ENCODE measurements around the gene CFD.

DNA sequence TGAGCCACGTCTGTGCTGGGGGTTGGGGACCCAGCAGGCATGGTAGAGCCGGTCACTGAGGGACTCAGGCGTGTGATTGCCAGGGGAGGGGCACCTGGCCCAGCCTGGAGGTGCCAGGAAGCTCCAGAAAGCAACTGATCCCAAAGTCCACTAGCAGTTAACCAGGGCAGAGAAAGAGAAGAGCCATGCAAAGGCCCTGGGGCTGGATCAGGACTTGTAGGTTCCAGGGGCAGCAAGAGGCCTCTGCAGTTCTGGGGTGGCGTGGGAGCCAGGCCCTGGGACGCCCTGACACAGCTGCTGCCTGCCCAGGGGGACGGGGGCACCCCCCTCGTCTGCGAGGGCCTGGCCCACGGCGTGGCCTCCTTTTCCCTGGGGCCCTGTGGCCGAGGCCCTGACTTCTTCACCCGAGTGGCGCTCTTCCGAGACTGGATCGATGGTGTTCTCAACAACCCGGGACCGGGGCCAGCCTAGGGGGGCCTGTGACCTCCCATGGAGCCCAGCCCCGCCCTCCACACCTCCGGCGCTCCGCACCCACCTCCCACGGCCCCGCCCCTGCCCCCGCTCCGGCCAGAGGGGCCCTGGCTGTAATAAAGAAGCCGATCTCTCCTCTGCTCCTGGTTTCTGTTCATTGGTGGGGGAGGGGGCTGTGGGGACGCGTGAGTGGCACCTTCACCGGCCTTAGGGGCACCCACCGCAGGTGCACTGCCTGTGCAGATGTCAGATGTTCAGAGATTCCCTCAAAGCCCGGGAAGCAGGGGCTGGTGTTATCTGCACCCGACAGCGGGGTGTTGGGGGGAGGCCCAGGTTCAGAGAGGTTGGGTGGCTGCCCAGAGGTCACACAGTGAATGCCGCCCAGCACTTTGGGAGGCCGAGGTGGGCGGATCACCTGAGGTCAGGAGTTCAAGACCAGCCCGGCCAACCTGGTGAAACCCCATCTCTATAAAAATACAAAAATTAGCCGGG lies 27.8 kb upstream of the CFD start:
- TF ChIP-seq, protein P1, sequence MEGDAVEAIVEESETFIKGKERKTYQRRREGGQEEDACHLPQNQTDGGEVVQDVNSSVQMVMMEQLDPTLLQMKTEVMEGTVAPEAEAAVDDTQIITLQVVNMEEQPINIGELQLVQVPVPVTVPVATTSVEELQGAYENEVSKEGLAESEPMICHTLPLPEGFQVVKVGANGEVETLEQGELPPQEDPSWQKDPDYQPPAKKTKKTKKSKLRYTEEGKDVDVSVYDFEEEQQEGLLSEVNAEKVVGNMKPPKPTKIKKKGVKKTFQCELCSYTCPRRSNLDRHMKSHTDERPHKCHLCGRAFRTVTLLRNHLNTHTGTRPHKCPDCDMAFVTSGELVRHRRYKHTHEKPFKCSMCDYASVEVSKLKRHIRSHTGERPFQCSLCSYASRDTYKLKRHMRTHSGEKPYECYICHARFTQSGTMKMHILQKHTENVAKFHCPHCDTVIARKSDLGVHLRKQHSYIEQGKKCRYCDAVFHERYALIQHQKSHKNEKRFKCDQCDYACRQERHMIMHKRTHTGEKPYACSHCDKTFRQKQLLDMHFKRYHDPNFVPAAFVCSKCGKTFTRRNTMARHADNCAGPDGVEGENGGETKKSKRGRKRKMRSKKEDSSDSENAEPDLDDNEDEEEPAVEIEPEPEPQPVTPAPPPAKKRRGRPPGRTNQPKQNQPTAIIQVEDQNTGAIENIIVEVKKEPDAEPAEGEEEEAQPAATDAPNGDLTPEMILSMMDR (IDR thresholded peaks at IDR 0.05; ENCODE audit: low read depth, low read length, poor library complexity, severe bottlenecking), result no peak
- no peak for TF ChIP-seq EZH2phosphoT487 (IDR thresholded peaks at IDR 0.05; ENCODE audit: borderline replicate concordance, low read length)
